ENCODE measurements around the gene IL6R.
A peak's percentile ranks its signal among the peaks of the same experiment; 100 is the strongest.

Gene IL6R

GRCh38 chr1:154478639-154479038, 73.5 kb downstream of the IL6R start:
- Histone ChIP-seq H3K4me3 (ENCODE audit: low read length) (peak overlapping the region; percentile 32; the same call in 1 of the 2 replicates), H3K4me1 (ENCODE audit: low read length) (peaks cover 24% of the 10 kb centered on the region), H3K9me3 (ENCODE audit: insufficient read depth, low read length) (no peaks in the 10 kb centered on the region), H3K9ac (ENCODE audit: low read length) (peak overlapping the region; percentile 26), H3K27me3 (ENCODE audit: low read depth, low read length) (0 out of 2 replicates have a peak, but pooled peaks cover 7% of the 10 kb centered on the region), H3K27ac (ENCODE audit: low read length) (no peak overlapping the region), H3K79me2 (ENCODE audit: low read length) (no peaks in the 10 kb centered on the region), H3K4me2 (ENCODE audit: low read length) (peak overlapping the region; percentile 58), H3K36me3 (replicated peaks; ENCODE audit: low read depth, low read length) (no peaks in the 10 kb centered on the region), H2AFZ (ENCODE audit: low read depth, low read length) (peak overlapping the region; percentile 69), H4K20me1 (ENCODE audit: insufficient read depth, low read length) (no peaks in the 10 kb centered on the region)
- TF ChIP-seq CTCF (IDR thresholded peaks at IDR 0.05; ENCODE audit: low read depth, low read length), result peak; percentile 66
- no peak for TF ChIP-seq EZH2phosphoT487 (IDR thresholded peaks at IDR 0.05; ENCODE audit: low read depth)

- peak overlapping the region; percentile 38 for H3K4me2 ChIP-seq (ENCODE audit: low read length)
- no peaks in the 10 kb centered on the region for H4K20me1 ChIP-seq (ENCODE audit: insufficient read depth, low read length)
- H3K4me1 ChIP-seq (ENCODE audit: low read length), result peaks cover 24% of the 10 kb centered on the region
- H3K27me3 ChIP-seq (ENCODE audit: low read depth, low read length), result 0 out of 2 replicates have a peak, but pooled peaks cover 7% of the 10 kb centered on the region
- H3K9ac ChIP-seq (ENCODE audit: low read length), result no peak overlapping the region
- H3K79me2 ChIP-seq (ENCODE audit: low read length), result no peaks in the 10 kb centered on the region
- H2AFZ ChIP-seq (ENCODE audit: low read depth, low read length), result peak overlapping the region; percentile 74
- H3K9me3 ChIP-seq (ENCODE audit: insufficient read depth, low read length), result no peaks in the 10 kb centered on the region
- TF ChIP-seq CTCF (IDR thresholded peaks at IDR 0.05; ENCODE audit: low read depth, low read length) (peak; percentile 100), EZH2phosphoT487 (IDR thresholded peaks at IDR 0.05; ENCODE audit: low read depth) (no peak)
- H3K4me3 ChIP-seq (ENCODE audit: low read length), result no peak overlapping the region
- no peak overlapping the region for H3K27ac ChIP-seq (ENCODE audit: low read length)
- no peaks in the 10 kb centered on the region for H3K36me3 ChIP-seq (replicated peaks; ENCODE audit: low read depth, low read length)
Observed at GRCh38 chr1:154479764-154480421, 74.8 kb downstream of the IL6R start.

GRCh38 chr1:154481053-154481452, 75.9 kb downstream of the IL6R start:
- no peaks in the 10 kb centered on the region for H4K20me1 ChIP-seq (ENCODE audit: insufficient read depth, low read length)
- no peaks in the 10 kb centered on the region for H3K9me3 ChIP-seq (ENCODE audit: insufficient read depth, low read length)
- H3K4me3 ChIP-seq (ENCODE audit: low read length), result no peak overlapping the region
- H3K36me3 ChIP-seq (replicated peaks; ENCODE audit: low read depth, low read length), result no peaks in the 10 kb centered on the region
- TF ChIP-seq EZH2phosphoT487 (IDR thresholded peaks at IDR 0.05; ENCODE audit: low read depth) (no peak), CTCF (IDR thresholded peaks at IDR 0.05; ENCODE audit: low read depth, low read length) (peak; percentile 19; the same call in 1 of the 2 replicates)
- H3K27me3 ChIP-seq (ENCODE audit: low read depth, low read length), result peaks cover 11% of the 10 kb centered on the region; the same call in 1 of the 2 replicates
- no peak overlapping the region for H3K4me2 ChIP-seq (ENCODE audit: low read length)
- peaks cover 24% of the 10 kb centered on the region for H3K4me1 ChIP-seq (ENCODE audit: low read length)
- H3K79me2 ChIP-seq (ENCODE audit: low read length), result no peaks in the 10 kb centered on the region
- H3K27ac ChIP-seq (ENCODE audit: low read length), result no peak overlapping the region
- H3K9ac ChIP-seq (ENCODE audit: low read length), result no peak overlapping the region
- H2AFZ ChIP-seq (ENCODE audit: low read depth, low read length), result no peak overlapping the region

GRCh38 chr1:154483941-154484803, 79.0 kb downstream of the IL6R start:
- H3K4me2 ChIP-seq (ENCODE audit: low read length), result no peak overlapping the region
- TF ChIP-seq EZH2phosphoT487 (IDR thresholded peaks at IDR 0.05; ENCODE audit: low read depth) (no peak), CTCF (IDR thresholded peaks at IDR 0.05; ENCODE audit: low read depth, low read length) (no peak)
- peaks cover 9% of the 10 kb centered on the region for H3K4me1 ChIP-seq (ENCODE audit: low read length)
- no peak overlapping the region for H3K4me3 ChIP-seq (ENCODE audit: low read length)
- H4K20me1 ChIP-seq (ENCODE audit: insufficient read depth, low read length), result no peaks in the 10 kb centered on the region
- no peaks in the 10 kb centered on the region for H3K36me3 ChIP-seq (replicated peaks; ENCODE audit: low read depth, low read length)
- no peaks in the 10 kb centered on the region for H3K9me3 ChIP-seq (ENCODE audit: insufficient read depth, low read length)
- H3K27ac ChIP-seq (ENCODE audit: low read length), result no peak overlapping the region
- no peaks in the 10 kb centered on the region for H3K79me2 ChIP-seq (ENCODE audit: low read length)
- H3K27me3 ChIP-seq (ENCODE audit: low read depth, low read length), result peaks cover 13% of the 10 kb centered on the region; the same call in 1 of the 2 replicates
- no peak overlapping the region for H3K9ac ChIP-seq (ENCODE audit: low read length)
- H2AFZ ChIP-seq (ENCODE audit: low read depth, low read length), result no peak overlapping the region

Data from OCI-LY3 (cell line).